ENCODE measurements around the gene ZNF367.
A peak's percentile ranks its signal among the peaks of the same experiment; 100 is the strongest.

Gene ZNF367

DNA sequence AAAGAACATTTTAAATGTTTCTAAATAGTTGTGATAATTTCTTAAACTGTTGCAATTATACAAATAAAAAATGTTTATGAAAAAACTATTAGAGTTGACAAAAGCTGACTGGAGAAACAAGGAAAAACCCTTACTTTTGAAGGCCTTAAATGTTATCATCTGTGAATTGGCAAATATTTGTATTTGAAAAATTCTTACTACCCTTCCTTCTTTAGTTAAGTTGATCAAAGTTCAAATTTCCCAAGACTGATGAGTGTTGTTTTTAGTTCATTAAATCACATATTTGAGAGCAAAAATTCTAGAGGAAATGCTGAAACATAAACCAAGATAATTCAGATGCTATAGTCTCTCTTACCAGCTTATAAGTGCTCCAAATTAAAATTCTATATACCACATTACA is 32.0 kb downstream of the ZNF367 start:
- Histone ChIP-seq H3K36me3 (ENCODE audit: low read depth) (peaks cover 57% of the 10 kb centered on the region), H3K9me3 (ENCODE audit: severe bottlenecking) (no peaks in the 10 kb centered on the region), H3K4me3 (ENCODE audit: severe bottlenecking) (no peak overlapping the region), H3K4me1 (ENCODE audit: insufficient read depth, poor library complexity, severe bottlenecking) (peaks cover 9% of the 10 kb centered on the region), H3K27ac (ENCODE audit: poor library complexity, severe bottlenecking) (no peak overlapping the region), H3K27me3 (ENCODE audit: insufficient read depth, poor library complexity, severe bottlenecking) (no peaks in the 10 kb centered on the region)
- ATAC-seq (ENCODE audit: low read depth): no peak
- no peak for TF ChIP-seq CTCF (IDR thresholded peaks at IDR 0.05; ENCODE audit: poor library complexity, severe bottlenecking)
- DNase-seq (ENCODE audit: low spot score): no peak

DNA sequence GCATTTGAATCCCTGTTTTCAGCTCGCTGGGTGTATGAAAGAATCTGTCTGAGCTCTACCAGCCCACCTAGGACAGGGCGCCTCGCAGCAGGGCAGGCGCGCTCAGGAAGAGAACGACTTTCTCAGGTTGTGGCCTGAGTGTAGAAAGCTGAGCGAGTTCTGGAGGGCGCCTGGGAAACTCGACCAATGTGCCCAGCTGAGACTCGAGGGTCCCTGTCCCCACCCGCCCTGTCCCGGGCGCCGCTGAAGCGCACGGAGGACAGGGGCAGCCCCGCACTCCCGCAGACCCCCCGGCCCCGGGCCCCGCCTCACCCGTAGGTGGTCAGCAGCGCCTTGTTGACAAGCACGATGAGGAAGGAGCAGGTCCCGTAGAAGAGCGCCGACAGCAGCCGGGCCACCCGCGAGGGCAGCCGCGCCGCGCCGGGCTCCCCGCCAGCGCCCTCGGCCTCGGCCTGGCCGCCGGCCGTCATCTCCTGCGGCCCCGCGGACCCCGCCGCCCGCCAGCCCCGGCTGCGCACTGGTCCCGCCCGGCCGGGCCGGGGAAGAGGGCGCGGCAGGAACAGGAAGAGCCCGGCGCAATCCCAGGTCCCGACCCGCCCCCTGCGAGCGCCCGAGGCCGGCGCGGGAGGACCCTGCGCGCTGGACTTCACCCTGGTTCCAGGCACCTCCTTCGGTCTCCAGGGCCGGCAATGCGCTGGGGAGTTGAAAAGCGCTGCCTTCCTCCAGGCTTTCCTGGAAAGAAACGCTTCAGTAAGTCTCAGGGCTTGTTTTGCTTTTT is 34.8 kb downstream of the ZNF367 start, which contains the start of gene SLC35D2:
Gene SLC35D2, minus strand, starts transcription at position 547 of the 778 bp plus-strand sequence. Its CDS starts 77 bp downstream, at position 470.
- H3K27ac ChIP-seq (ENCODE audit: poor library complexity, severe bottlenecking): peak within 1 kb of the TSS; percentile 41

DNA sequence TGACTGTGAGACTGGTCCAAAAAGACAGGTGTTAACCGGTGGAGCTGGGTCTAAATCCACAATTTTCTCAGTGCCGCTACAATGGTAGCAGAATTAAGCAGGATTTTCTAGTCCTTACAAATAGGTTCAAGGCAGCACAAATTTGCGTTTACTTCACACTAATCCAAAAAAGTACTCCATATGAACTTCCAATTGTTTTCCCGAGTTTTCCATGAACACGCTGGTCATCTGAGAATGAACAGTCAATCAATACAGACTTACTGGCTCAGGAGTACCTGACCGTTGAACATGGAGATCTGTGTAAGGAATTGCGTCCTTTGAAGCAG is 35.4 kb downstream of the ZNF367 start:
- no peak; the same call in 2 of the 3 replicates for ATAC-seq (ENCODE audit: low read depth)
- H3K4me1 ChIP-seq (ENCODE audit: insufficient read depth, poor library complexity, severe bottlenecking): peaks cover 9% of the 10 kb centered on the region

More for the DNA sequence above, 34.8 kb downstream of the ZNF367 start, which contains the start of gene SLC35D2:
- peaks cover 34% of the 10 kb centered on the region for H3K36me3 ChIP-seq (ENCODE audit: low read depth)
- no peaks in the 10 kb centered on the region for H3K9me3 ChIP-seq (ENCODE audit: severe bottlenecking)
- no peaks in the 10 kb centered on the region for H3K27me3 ChIP-seq (ENCODE audit: insufficient read depth, poor library complexity, severe bottlenecking)
- ATAC-seq (ENCODE audit: low read depth) (peak; percentile 90), DNase-seq (ENCODE audit: low spot score) (no peak)
- H3K4me1 ChIP-seq (ENCODE audit: insufficient read depth, poor library complexity, severe bottlenecking): peaks cover 9% of the 10 kb centered on the region
- TF ChIP-seq CTCF (IDR thresholded peaks at IDR 0.05; ENCODE audit: poor library complexity, severe bottlenecking): no peak
- peak within 1 kb of the TSS; percentile 70 for H3K4me3 ChIP-seq (ENCODE audit: severe bottlenecking)

DNA sequence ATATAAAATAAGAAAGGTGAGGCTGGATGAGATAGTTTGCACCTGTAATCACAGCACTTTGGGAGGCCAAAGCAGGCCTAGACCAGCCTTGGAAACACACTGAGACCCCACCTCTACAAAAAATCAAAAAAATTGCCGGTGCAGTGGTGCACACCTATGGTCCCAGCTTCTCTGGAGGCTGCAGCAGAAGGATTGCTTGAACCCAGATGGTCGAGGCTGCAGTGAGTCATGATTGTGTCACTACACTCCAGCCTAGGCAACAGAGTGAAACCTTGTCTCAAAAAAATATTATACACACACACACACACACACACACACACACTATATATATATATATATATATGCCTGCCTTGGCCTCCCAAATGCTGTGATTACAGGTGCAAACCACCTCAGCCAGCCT is 36.0 kb downstream of the ZNF367 start:
- no peak overlapping the region for H3K27ac ChIP-seq (ENCODE audit: poor library complexity, severe bottlenecking)
- no peak for ATAC-seq (ENCODE audit: low read depth)
- H3K36me3 ChIP-seq (ENCODE audit: low read depth): peaks cover 22% of the 10 kb centered on the region
- no peak overlapping the region for H3K4me3 ChIP-seq (ENCODE audit: severe bottlenecking)
- no peak for DNase-seq (ENCODE audit: low spot score)
- peaks cover 14% of the 10 kb centered on the region for H3K4me1 ChIP-seq (ENCODE audit: insufficient read depth, poor library complexity, severe bottlenecking)
- no peaks in the 10 kb centered on the region for H3K27me3 ChIP-seq (ENCODE audit: insufficient read depth, poor library complexity, severe bottlenecking)
- no peak for TF ChIP-seq CTCF (IDR thresholded peaks at IDR 0.05; ENCODE audit: poor library complexity, severe bottlenecking)
- no peaks in the 10 kb centered on the region for H3K9me3 ChIP-seq (ENCODE audit: severe bottlenecking)

More for the DNA sequence above, 35.4 kb downstream of the ZNF367 start:
- DNase-seq (ENCODE audit: low spot score): no peak
- Histone ChIP-seq H3K4me3 (ENCODE audit: severe bottlenecking) (peak overlapping the region; percentile 70), H3K9me3 (ENCODE audit: severe bottlenecking) (no peaks in the 10 kb centered on the region), H3K27ac (ENCODE audit: poor library complexity, severe bottlenecking) (peak overlapping the region; percentile 41), H3K36me3 (ENCODE audit: low read depth) (peaks cover 29% of the 10 kb centered on the region), H3K27me3 (ENCODE audit: insufficient read depth, poor library complexity, severe bottlenecking) (no peaks in the 10 kb centered on the region)
- TF ChIP-seq CTCF (IDR thresholded peaks at IDR 0.05; ENCODE audit: poor library complexity, severe bottlenecking): no peak

DNA sequence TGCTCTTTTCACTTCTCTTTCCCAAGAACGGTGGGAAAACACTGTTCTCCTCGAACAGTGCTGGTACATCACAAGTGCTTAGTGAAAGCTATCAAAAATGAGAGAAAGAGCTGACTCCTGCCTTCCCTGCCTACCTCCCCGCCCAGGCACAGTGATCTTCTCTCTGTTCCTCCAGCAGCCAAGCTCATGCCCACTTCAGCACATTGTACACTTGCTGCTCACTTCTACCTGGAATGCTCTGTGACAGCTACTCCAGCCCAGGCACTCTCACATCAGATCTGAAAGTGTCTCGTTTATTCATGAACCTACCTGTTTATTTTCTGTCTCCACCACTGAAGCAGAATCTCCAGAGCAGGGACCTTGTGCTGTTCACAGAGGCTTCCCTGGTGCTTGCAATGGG is 36.5 kb downstream of the ZNF367 start:
- no peak overlapping the region for H3K4me3 ChIP-seq (ENCODE audit: severe bottlenecking)
- ATAC-seq (ENCODE audit: low read depth) (no peak), DNase-seq (ENCODE audit: low spot score) (no peak)
- H3K4me1 ChIP-seq (ENCODE audit: insufficient read depth, poor library complexity, severe bottlenecking): peaks cover 16% of the 10 kb centered on the region
- no peaks in the 10 kb centered on the region for H3K9me3 ChIP-seq (ENCODE audit: severe bottlenecking)
- no peaks in the 10 kb centered on the region for H3K27me3 ChIP-seq (ENCODE audit: insufficient read depth, poor library complexity, severe bottlenecking)
- no peak for TF ChIP-seq CTCF (IDR thresholded peaks at IDR 0.05; ENCODE audit: poor library complexity, severe bottlenecking)
- H3K27ac ChIP-seq (ENCODE audit: poor library complexity, severe bottlenecking): no peak overlapping the region
- H3K36me3 ChIP-seq (ENCODE audit: low read depth): peaks cover 17% of the 10 kb centered on the region

Data from RWPE2 (cell line).